Adipocyte (in vitro differentiated cells): ENCODE results near the gene LTBP4.
"Not testable (repeated sequence)": the region's sequence is repeated elsewhere in the genome, so short reads cannot be mapped to it uniquely, and the experiment has no call there.

Experiments
- DNase-seq: peaks from one replicate; pipeline ENCODE4 v3.0.0-alpha.2; 2015; ENCODE audit warnings: low read depth
- H3K27me3 ChIP-seq: replicated peaks from 2 replicates; pipeline ENCODE4 v1.7.0; 2013; ENCODE audit warnings: mild to moderate bottlenecking, low read length, moderate library complexity; ENCODE audit not compliant: control insufficient read depth, insufficient read depth
- H3K36me3 ChIP-seq: 2 replicates; pipeline ENCODE4 v1.7.0; 2013; ENCODE audit warnings: low read length, mild to moderate bottlenecking, moderate library complexity; ENCODE audit not compliant: control insufficient read depth, insufficient read depth, severe bottlenecking
- H3K4me1 ChIP-seq: 2 replicates; pipeline ENCODE4 v1.7.0; 2013; ENCODE audit warnings: mild to moderate bottlenecking, low read length, moderate library complexity; ENCODE audit not compliant: control insufficient read depth, insufficient read depth
- H3K4me3 ChIP-seq: 2 replicates; pipeline ENCODE4 v1.7.0; 2013; ENCODE audit warnings: mild to moderate bottlenecking, low read length, moderate library complexity
- H3K9ac ChIP-seq: 2 replicates; pipeline ENCODE4 v1.7.0; 2013; ENCODE audit warnings: mild to moderate bottlenecking, low read length, moderate library complexity
- H3K9me3 ChIP-seq: 2 replicates; pipeline ENCODE4 v1.7.0; 2013; ENCODE audit warnings: mild to moderate bottlenecking, low read length, moderate library complexity; ENCODE audit not compliant: control insufficient read depth

LTBP4 gene

GRCh38 chr19:40589591-40590429 is 11.4 kb upstream of the LTBP4 start:
- Histone ChIP-seq H3K9me3 (no peaks in the 10 kb centered on the region), H3K4me3 (no peak overlapping the region), H3K4me1 (no peaks in the 10 kb centered on the region), H3K36me3 (peaks cover 3% of the 10 kb centered on the region), H3K9ac (no peak overlapping the region), H3K27me3 (no peaks in the 10 kb centered on the region)
- DNase-seq: no peak

GRCh38 chr19:40590464-40591265 is 10.5 kb upstream of the LTBP4 start:
- no peaks in the 10 kb centered on the region for H3K4me1 ChIP-seq
- no peak for DNase-seq
- H3K27me3 ChIP-seq: no peaks in the 10 kb centered on the region
- H3K9ac ChIP-seq: no peak overlapping the region
- no peaks in the 10 kb centered on the region for H3K9me3 ChIP-seq
- peaks cover 3% of the 10 kb centered on the region for H3K36me3 ChIP-seq
- H3K4me3 ChIP-seq: no peak overlapping the region

- H3K9ac ChIP-seq, H3K4me1 ChIP-seq, DNase-seq, H3K36me3 ChIP-seq, H3K9me3 ChIP-seq, H3K27me3 ChIP-seq, H3K4me3 ChIP-seq: not testable (repeated sequence)
Measured at GRCh38 chr19:40591724-40592123, 9.4 kb upstream of the LTBP4 start.

GRCh38 chr19:40592170-40592569 is 9.0 kb upstream of the LTBP4 start:
- H3K36me3 ChIP-seq: no peaks in the 10 kb centered on the region
- no peaks in the 10 kb centered on the region for H3K27me3 ChIP-seq
- no peaks in the 10 kb centered on the region for H3K9me3 ChIP-seq
- no peaks in the 10 kb centered on the region for H3K4me1 ChIP-seq
- no peak overlapping the region for H3K9ac ChIP-seq
- no peak overlapping the region for H3K4me3 ChIP-seq
- no peak for DNase-seq

- Histone ChIP-seq H3K9ac (no peak overlapping the region), H3K36me3 (no peaks in the 10 kb centered on the region), H3K9me3 (no peaks in the 10 kb centered on the region), H3K27me3 (peaks cover 6% of the 10 kb centered on the region), H3K4me1 (no peaks in the 10 kb centered on the region), H3K4me3 (no peak overlapping the region)
- DNase-seq: no peak
Measured at GRCh38 chr19:40594255-40594654, 6.9 kb upstream of the LTBP4 start.

- no peak for DNase-seq
- Histone ChIP-seq H3K4me3 (no peak overlapping the region), H3K27me3 (peaks cover 8% of the 10 kb centered on the region), H3K36me3 (no peaks in the 10 kb centered on the region), H3K9ac (no peak overlapping the region), H3K4me1 (no peaks in the 10 kb centered on the region), H3K9me3 (no peaks in the 10 kb centered on the region)
Measured at GRCh38 chr19:40594657-40595091, 6.5 kb upstream of the LTBP4 start.

- DNase-seq: peak; percentile 67
- Histone ChIP-seq H3K36me3 (no peaks in the 10 kb centered on the region), H3K9ac (no peak overlapping the region), H3K4me1 (peaks cover 4% of the 10 kb centered on the region), H3K27me3 (peaks cover 18% of the 10 kb centered on the region), H3K4me3 (no peak overlapping the region), H3K9me3 (no peaks in the 10 kb centered on the region)
Measured at GRCh38 chr19:40596608-40597328, 4.4 kb upstream of the LTBP4 start.

- Histone ChIP-seq H3K27me3 (peaks cover 18% of the 10 kb centered on the region), H3K9ac (no peak overlapping the region), H3K9me3 (no peaks in the 10 kb centered on the region), H3K4me3 (no peak overlapping the region), H3K4me1 (peaks cover 9% of the 10 kb centered on the region), H3K36me3 (no peaks in the 10 kb centered on the region)
- DNase-seq: no peak
Measured at GRCh38 chr19:40597329-40597838, 3.8 kb upstream of the LTBP4 start.

- Histone ChIP-seq H3K4me3 (no peak overlapping the region), H3K27me3 (peaks cover 18% of the 10 kb centered on the region)
- DNase-seq: peak; percentile 94
Measured at GRCh38 chr19:40598121-40598917, 2.9 kb upstream of the LTBP4 start.

GRCh38 chr19:40598918-40599307 is 2.3 kb upstream of the LTBP4 start:
- no peak overlapping the region for H3K9ac ChIP-seq
- H3K9me3 ChIP-seq: no peaks in the 10 kb centered on the region
- H3K4me3 ChIP-seq: no peak overlapping the region
- peaks cover 18% of the 10 kb centered on the region for H3K27me3 ChIP-seq
- no peak for DNase-seq
- H3K36me3 ChIP-seq: no peaks in the 10 kb centered on the region
- peaks cover 19% of the 10 kb centered on the region for H3K4me1 ChIP-seq

More at GRCh38 chr19:40598121-40598917, 2.9 kb upstream of the LTBP4 start:
- no peak overlapping the region for H3K9ac ChIP-seq
- H3K36me3 ChIP-seq: no peaks in the 10 kb centered on the region
- H3K4me1 ChIP-seq: peaks cover 18% of the 10 kb centered on the region
- H3K9me3 ChIP-seq: no peaks in the 10 kb centered on the region
